Hematopoietic multipotent progenitor cell treated with erythropoietin and hydrocortisone succinate and interleukin-3 and kit ligand, for 17 days (in vitro differentiated cells): ENCODE data around the gene PLEKHM1.

Source experiments
- DNase-seq: peaks from one replicate; pipeline ENCODE4 v3.0.0-alpha.2; 2015; ENCODE audit warnings: low spot score

Gene PLEKHM1

GRCh38 chr17:45427181-45427835 lies 63.2 kb downstream of the PLEKHM1 start:
- no peak for DNase-seq

GRCh38 chr17:45426561-45426960 lies 64.0 kb downstream of the PLEKHM1 start:
- no peak for DNase-seq

- DNase-seq: no peak
These were observed 64.5 kb downstream of the PLEKHM1 start for GRCh38 chr17:45425984-45426413.

- no peak for DNase-seq
These were observed 65.2 kb downstream of the PLEKHM1 start for GRCh38 chr17:45425125-45425983.

- DNase-seq: no peak
These were observed 65.8 kb downstream of the PLEKHM1 start for GRCh38 chr17:45424769-45425124.

- DNase-seq: no peak
These were observed 66.6 kb downstream of the PLEKHM1 start for GRCh38 chr17:45423975-45424335.

GRCh38 chr17:45423304-45423974 lies 67.1 kb downstream of the PLEKHM1 start:
- no peak for DNase-seq

- no peak for DNase-seq
These were observed 75.3 kb downstream of the PLEKHM1 start for GRCh38 chr17:45414990-45415881.

GRCh38 chr17:45413498-45413923 lies 77.0 kb downstream of the PLEKHM1 start:
- DNase-seq: no peak

GRCh38 chr17:45411348-45412105 lies 79.0 kb downstream of the PLEKHM1 start:
- DNase-seq: no peak

- DNase-seq: no peak
These were observed 80.1 kb downstream of the PLEKHM1 start for GRCh38 chr17:45410144-45411091.

- DNase-seq: no peak
These were observed 80.9 kb downstream of the PLEKHM1 start for GRCh38 chr17:45409659-45410076.

GRCh38 chr17:45408611-45409421 lies 81.7 kb downstream of the PLEKHM1 start:
- DNase-seq: no peak

- no peak for DNase-seq
These were observed 84.4 kb downstream of the PLEKHM1 start for GRCh38 chr17:45406107-45406506.

- no peak for DNase-seq
These were observed 85.1 kb downstream of the PLEKHM1 start for GRCh38 chr17:45405250-45406086.

GRCh38 chr17:45404870-45405249 lies 85.7 kb downstream of the PLEKHM1 start:
- no peak for DNase-seq

- DNase-seq: no peak
These were observed 86.5 kb downstream of the PLEKHM1 start for GRCh38 chr17:45403906-45404490.

- no peak for DNase-seq
These were observed 87.6 kb downstream of the PLEKHM1 start for GRCh38 chr17:45402916-45403315.
